Hematopoietic multipotent progenitor cell treated with erythropoietin and hydrocortisone succinate and interleukin-3 and kit ligand, for 4 days (in vitro differentiated cells): Measurements from ENCODE around the gene ZNF236.
A peak's percentile ranks its signal among the peaks of the same experiment; 100 is the strongest.

Experiments used
- DNase-seq: peaks from one replicate; pipeline ENCODE4 v3.0.0-alpha.2; 2015

The ZNF236 gene

GRCh38 chr18:76866666-76867065 is 44.3 kb downstream of the ZNF236 start:
- DNase-seq, result peak; percentile 18

GRCh38 chr18:76873311-76873710 is 51.0 kb downstream of the ZNF236 start:
- no peak for DNase-seq

GRCh38 chr18:76873713-76874112 is 51.4 kb downstream of the ZNF236 start:
- DNase-seq, result no peak

- DNase-seq, result peak; percentile 10
Measured at GRCh38 chr18:76874642-76875389, 52.5 kb downstream of the ZNF236 start.

GRCh38 chr18:76875390-76876325 is 53.3 kb downstream of the ZNF236 start:
- peak; percentile 71 for DNase-seq

- DNase-seq, result no peak
Measured at GRCh38 chr18:76878426-76878825, 56.1 kb downstream of the ZNF236 start.

GRCh38 chr18:76880026-76880425 is 57.7 kb downstream of the ZNF236 start:
- DNase-seq, result no peak

- DNase-seq, result no peak
Measured at GRCh38 chr18:76881744-76882143, 59.4 kb downstream of the ZNF236 start.

GRCh38 chr18:76882146-76882545 is 59.8 kb downstream of the ZNF236 start:
- no peak for DNase-seq

- DNase-seq, result no peak
Measured at GRCh38 chr18:76885001-76885400, 62.6 kb downstream of the ZNF236 start.

- DNase-seq, result no peak
Measured at GRCh38 chr18:76886112-76886511, 63.8 kb downstream of the ZNF236 start.

GRCh38 chr18:76889091-76889699 is 66.8 kb downstream of the ZNF236 start:
- no peak for DNase-seq

- no peak for DNase-seq
Measured at GRCh38 chr18:76892832-76893231, 70.5 kb downstream of the ZNF236 start.

GRCh38 chr18:76894566-76895346 is 72.4 kb downstream of the ZNF236 start:
- DNase-seq, result no peak

- DNase-seq, result no peak
Measured at GRCh38 chr18:76895498-76895897, 73.1 kb downstream of the ZNF236 start.

GRCh38 chr18:76896677-76897076 is 74.3 kb downstream of the ZNF236 start:
- no peak for DNase-seq

GRCh38 chr18:76897257-76897656 is 74.9 kb downstream of the ZNF236 start:
- no peak for DNase-seq

- DNase-seq, result no peak
Measured at GRCh38 chr18:76903386-76903785, 81.0 kb downstream of the ZNF236 start.

GRCh38 chr18:76905821-76906220 is 83.5 kb downstream of the ZNF236 start:
- DNase-seq, result no peak

GRCh38 chr18:76908277-76908676 is 85.9 kb downstream of the ZNF236 start:
- DNase-seq, result no peak

GRCh38 chr18:76909439-76909838 is 87.1 kb downstream of the ZNF236 start:
- DNase-seq, result peak; percentile 25

- DNase-seq, result no peak
Measured at GRCh38 chr18:76911440-76911839, 89.1 kb downstream of the ZNF236 start.

- no peak for DNase-seq
Measured at GRCh38 chr18:76913583-76913982, 91.2 kb downstream of the ZNF236 start.
